DND-41 (cell line): ENCODE data around the gene CKB.

ENCODE experiments used
- ATAC-seq: fragments of 200-7000 bp; cut with Tn5 transposase; 3 replicates; pipeline ENCODE4 v1.9.1; 2021; ENCODE audit warnings: low read depth; ENCODE audit not compliant: insufficient read depth
- DNase-seq: peaks from one replicate; pipeline ENCODE4 v3.0.0-alpha.2; 2020
- H2AFZ ChIP-seq: 2 replicates; pipeline ENCODE4 v1.6.0; 2012; ENCODE audit warnings: low read depth, low read length
- H3K27ac ChIP-seq: 2 replicates; pipeline ENCODE4 v1.5.1; 2012; ENCODE audit warnings: low read length, inconsistent platforms
- H3K27me3 ChIP-seq: fragments of 200-600 bp; sonication (generic); 2 replicates; pipeline ENCODE4 v1.6.0; 2012; ENCODE audit warnings: low read length, mild to moderate bottlenecking, inconsistent platforms; ENCODE audit not compliant: insufficient read depth, poor library complexity
- H3K36me3 ChIP-seq: 2 replicates; pipeline ENCODE4 v1.5.1; 2012; ENCODE audit warnings: low read length, inconsistent platforms; ENCODE audit not compliant: insufficient read depth
- H3K4me1 ChIP-seq: 2 replicates; pipeline ENCODE4 v1.5.1; 2012; ENCODE audit warnings: mild to moderate bottlenecking, low read length; ENCODE audit not compliant: insufficient read depth
- H3K4me2 ChIP-seq: 2 replicates; pipeline ENCODE4 v1.6.0; 2012; ENCODE audit warnings: mild to moderate bottlenecking, moderate library complexity, low read length, inconsistent platforms; ENCODE audit not compliant: insufficient read depth
- H3K4me3 ChIP-seq, 2 experiments: fragments of 200-600 bp in 1 of 2; shearing (Covaris generic) in 1 of 2; 2 replicates each; pipeline ENCODE4 v1.5.1; 2012 to 2016; ENCODE audit warnings: inconsistent platforms in 2 of 2, low read length in 2 of 2, mild to moderate bottlenecking in 2 of 2, low read depth in 1 of 2, moderate library complexity in 1 of 2
- H3K79me2 ChIP-seq: 2 replicates; pipeline ENCODE4 v1.6.0; 2012; ENCODE audit warnings: low read length, inconsistent platforms; ENCODE audit not compliant: insufficient read depth
- H3K9ac ChIP-seq: 2 replicates; pipeline ENCODE4 v1.6.0; 2012; ENCODE audit warnings: low read depth, mild to moderate bottlenecking, inconsistent platforms, low read length, moderate library complexity
- H3K9me3 ChIP-seq: 2 replicates; pipeline ENCODE4 v1.5.1; 2012; ENCODE audit warnings: low read length, moderate library complexity, mild to moderate bottlenecking, inconsistent platforms; ENCODE audit not compliant: insufficient read depth, severe bottlenecking
- H4K20me1 ChIP-seq: 2 replicates; pipeline ENCODE4 v1.6.0; 2012; ENCODE audit warnings: low read length; ENCODE audit not compliant: insufficient read depth
- EZH2 ChIP-seq: IDR thresholded peaks from 3 replicates; pipeline ENCODE4 v1.6.1; 2012; ENCODE audit warnings: borderline replicate concordance, low read depth, mild to moderate bottlenecking, moderate library complexity, low read length, inconsistent platforms; ENCODE audit not compliant: severe bottlenecking
- TF ChIP-seq, protein P1 (sequence below): IDR thresholded peaks from 2 replicates; pipeline ENCODE4 v1.5.1; 2012; ENCODE audit warnings: borderline replicate concordance, low read length, moderate library complexity, mild to moderate bottlenecking; ENCODE audit not compliant: poor library complexity, severe bottlenecking; ENCODE audit errors: extremely low read depth

CKB gene

DNA sequence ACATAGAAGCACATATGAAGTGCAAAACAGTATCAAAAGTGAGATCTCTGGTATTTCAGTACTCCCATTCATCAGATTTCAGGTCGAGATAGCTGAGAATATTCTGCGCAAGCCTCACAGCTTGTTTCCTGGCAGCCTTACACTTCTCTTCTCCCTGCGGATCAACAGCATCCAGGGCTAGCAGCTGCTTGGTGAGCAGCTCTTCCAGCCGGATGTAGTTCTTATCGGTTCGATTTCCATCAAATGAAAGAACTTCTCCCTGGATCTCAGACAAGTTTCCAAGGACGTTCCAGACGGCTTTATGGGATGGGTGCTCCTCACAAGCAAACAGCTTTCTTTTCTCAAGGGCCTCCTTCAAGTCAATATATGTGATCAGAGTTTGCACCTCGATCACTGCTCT lies 37.1 kb upstream of the CKB start:
- H4K20me1 ChIP-seq: peaks cover 58% of the 10 kb centered on the region
- H3K4me3 ChIP-seq: no peak overlapping the region
- H3K4me2 ChIP-seq: peak overlapping the region; percentile 93; the same call in 1 of the 2 replicates

DNA sequence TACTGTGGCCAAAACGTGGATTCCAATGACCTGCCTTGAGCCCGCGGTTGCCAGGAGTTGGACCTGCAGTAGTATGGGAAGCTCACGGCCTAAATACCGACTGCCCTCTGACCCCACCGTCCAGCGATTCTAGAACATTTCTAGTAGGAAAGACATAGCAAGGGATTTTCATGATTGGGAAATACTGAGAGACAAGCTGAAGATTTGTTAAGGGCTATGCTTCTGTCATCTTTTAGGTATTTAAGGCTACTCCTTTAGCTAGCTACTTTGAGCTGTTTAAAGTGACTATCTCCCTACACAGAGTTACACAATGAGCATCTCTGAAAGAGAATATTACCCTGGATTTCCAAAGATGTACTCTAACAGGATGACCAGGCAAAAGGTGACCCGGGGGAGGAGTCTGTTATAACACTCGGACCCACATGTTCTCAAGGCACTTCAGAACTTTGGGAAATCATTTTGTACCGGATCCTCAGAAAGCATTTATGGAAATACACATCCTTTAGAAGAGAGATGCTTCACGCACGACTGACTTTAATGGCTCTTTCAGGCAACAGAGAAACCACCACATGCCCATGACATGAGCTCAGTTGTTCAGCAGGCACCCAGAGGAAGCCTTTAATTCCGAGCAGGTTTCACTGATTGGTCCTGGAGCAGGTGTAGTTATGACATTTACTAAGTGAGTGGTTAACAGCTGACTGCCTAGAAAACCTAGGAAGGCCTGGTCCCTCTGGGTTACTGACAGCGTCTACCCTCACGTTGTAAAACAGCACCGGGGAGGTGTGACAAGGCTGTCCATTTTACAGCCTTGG lies 35.6 kb upstream of the CKB start:
- no peak overlapping the region for H3K9ac ChIP-seq
- TF ChIP-seq EZH2: no peak
- TF ChIP-seq, protein P1, sequence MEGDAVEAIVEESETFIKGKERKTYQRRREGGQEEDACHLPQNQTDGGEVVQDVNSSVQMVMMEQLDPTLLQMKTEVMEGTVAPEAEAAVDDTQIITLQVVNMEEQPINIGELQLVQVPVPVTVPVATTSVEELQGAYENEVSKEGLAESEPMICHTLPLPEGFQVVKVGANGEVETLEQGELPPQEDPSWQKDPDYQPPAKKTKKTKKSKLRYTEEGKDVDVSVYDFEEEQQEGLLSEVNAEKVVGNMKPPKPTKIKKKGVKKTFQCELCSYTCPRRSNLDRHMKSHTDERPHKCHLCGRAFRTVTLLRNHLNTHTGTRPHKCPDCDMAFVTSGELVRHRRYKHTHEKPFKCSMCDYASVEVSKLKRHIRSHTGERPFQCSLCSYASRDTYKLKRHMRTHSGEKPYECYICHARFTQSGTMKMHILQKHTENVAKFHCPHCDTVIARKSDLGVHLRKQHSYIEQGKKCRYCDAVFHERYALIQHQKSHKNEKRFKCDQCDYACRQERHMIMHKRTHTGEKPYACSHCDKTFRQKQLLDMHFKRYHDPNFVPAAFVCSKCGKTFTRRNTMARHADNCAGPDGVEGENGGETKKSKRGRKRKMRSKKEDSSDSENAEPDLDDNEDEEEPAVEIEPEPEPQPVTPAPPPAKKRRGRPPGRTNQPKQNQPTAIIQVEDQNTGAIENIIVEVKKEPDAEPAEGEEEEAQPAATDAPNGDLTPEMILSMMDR: no peak
- no peaks in the 10 kb centered on the region for H3K27me3 ChIP-seq
- no peak for ATAC-seq
- no peak overlapping the region for H3K27ac ChIP-seq
- no peak for DNase-seq
- H3K4me3 ChIP-seq: no peak overlapping the region
- H2AFZ ChIP-seq: no peak overlapping the region
- H4K20me1 ChIP-seq: peaks cover 59% of the 10 kb centered on the region
- H3K4me2 ChIP-seq: no peak overlapping the region
- H3K79me2 ChIP-seq: peaks cover 72% of the 10 kb centered on the region
- peaks cover 35% of the 10 kb centered on the region for H3K36me3 ChIP-seq
- H3K4me1 ChIP-seq: peaks cover 27% of the 10 kb centered on the region
- no peaks in the 10 kb centered on the region for H3K9me3 ChIP-seq

More for the DNA sequence above, 37.1 kb upstream of the CKB start:
- no peaks in the 10 kb centered on the region for H3K27me3 ChIP-seq
- no peaks in the 10 kb centered on the region for H3K9me3 ChIP-seq
- DNase-seq (no peak), ATAC-seq (no peak)
- no peak overlapping the region for H3K27ac ChIP-seq
- no peak overlapping the region for H2AFZ ChIP-seq
- peaks cover 85% of the 10 kb centered on the region for H3K79me2 ChIP-seq
- H3K9ac ChIP-seq: no peak overlapping the region
- H3K4me1 ChIP-seq: peaks cover 41% of the 10 kb centered on the region
- peaks cover 35% of the 10 kb centered on the region for H3K36me3 ChIP-seq
- TF ChIP-seq, protein P1: no peak
- no peak for TF ChIP-seq EZH2

DNA sequence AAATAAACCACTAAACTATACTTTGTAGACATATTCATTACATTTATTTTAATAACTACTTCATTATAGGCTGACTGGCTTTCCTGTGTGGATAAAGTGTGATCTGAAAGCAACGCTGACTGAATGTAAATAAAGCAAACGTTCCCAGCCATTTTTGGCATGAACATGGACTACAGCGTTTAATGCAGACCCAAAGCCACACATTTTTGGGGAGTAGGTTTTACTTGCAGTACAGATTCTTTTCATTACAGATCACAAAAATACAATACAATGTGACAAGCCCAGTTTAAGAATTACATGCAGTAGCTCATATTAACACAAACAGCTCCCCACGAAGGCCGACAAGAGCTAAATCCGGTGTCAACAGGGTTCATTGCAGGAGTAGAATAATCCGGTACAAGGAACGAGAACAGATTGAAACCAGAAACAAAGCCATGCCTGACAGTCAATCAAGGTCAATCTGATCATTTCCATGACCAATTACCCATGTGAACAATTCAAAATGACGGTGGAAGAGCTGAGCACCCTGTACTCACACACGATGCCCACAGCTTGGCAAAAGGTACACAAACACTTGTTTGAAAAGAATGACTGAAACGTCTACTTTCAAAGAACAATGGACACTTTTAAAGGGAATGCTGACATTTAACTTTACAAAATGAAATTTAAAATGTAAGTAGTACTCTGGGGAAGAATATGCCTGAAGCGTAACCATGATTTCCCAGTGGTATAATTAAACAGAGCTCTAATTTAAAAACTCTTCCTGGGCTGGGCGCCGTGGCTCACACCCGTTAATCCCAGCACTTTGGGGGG lies 34.5 kb upstream of the CKB start:
- Histone ChIP-seq H3K36me3 (peaks cover 35% of the 10 kb centered on the region), H3K9me3 (no peaks in the 10 kb centered on the region), H3K4me2 (no peak overlapping the region), H4K20me1 (peaks cover 64% of the 10 kb centered on the region), H3K27ac (no peak overlapping the region), H3K4me1 (peaks cover 27% of the 10 kb centered on the region), H3K4me3 (no peak overlapping the region), H3K79me2 (peaks cover 67% of the 10 kb centered on the region), H3K27me3 (no peaks in the 10 kb centered on the region), H2AFZ (no peak overlapping the region), H3K9ac (no peak overlapping the region)
- ATAC-seq (no peak), DNase-seq (no peak)
- TF ChIP-seq EZH2: no peak
- TF ChIP-seq, protein P1: no peak
